HepG2 (cell line): ENCODE data around the gene STX1B. TPM values are rescaled to one million over a fixed set of nuclear protein-coding genes. Genes with fewer than 3 reads are reported as not detected.

ENCODE experiments used
- CENPX ChIP-seq: sonication (generic); formaldehyde crosslinking; IDR thresholded peaks from 2 replicates; pipeline ENCODE4 v1.9.0; 2021; ENCODE audit warnings: mild to moderate bottlenecking, missing genetic modification reagents, moderate library complexity
- FOXC1 ChIP-seq: sonication (generic); formaldehyde crosslinking; IDR thresholded peaks from 2 replicates; pipeline ENCODE4 v1.8.0; 2022; ENCODE audit warnings: mild to moderate bottlenecking, missing genetic modification reagents, borderline replicate concordance
- KAT8 ChIP-seq: IDR thresholded peaks from 2 replicates; pipeline ENCODE4 v1.6.1; 2016; ENCODE audit warnings: missing genetic modification reagents, missing compliant biosample characterization
- MAFG ChIP-seq: sonication (generic); formaldehyde crosslinking; IDR thresholded peaks from 2 replicates; pipeline ENCODE4 v1.5.1; 2020; ENCODE audit warnings: mild to moderate bottlenecking, missing genetic modification reagents
- MYPOP ChIP-seq: sonication (generic); formaldehyde crosslinking; IDR thresholded peaks from 2 replicates; pipeline ENCODE4 v1.8.1; 2023; ENCODE audit warnings: mild to moderate bottlenecking, moderate library complexity, missing genetic modification reagents
- NFE2L1 ChIP-seq: sonication (generic); formaldehyde crosslinking; IDR thresholded peaks from 2 replicates; pipeline ENCODE4 v1.4.0; 2020; ENCODE audit warnings: missing genetic modification reagents, mild to moderate bottlenecking, borderline replicate concordance
- POLR2A ChIP-seq, 2 experiments: IDR thresholded peaks; 2 replicates each; pipeline ENCODE4 v1.6.1; 2011; ENCODE audit warnings: low read depth in 2 of 2, low read length in 2 of 2, mild to moderate bottlenecking in 1 of 2, moderate library complexity in 1 of 2; ENCODE audit not compliant: insufficient read depth in 1 of 2
- SAP130 ChIP-seq: IDR thresholded peaks from 2 replicates; pipeline ENCODE4 v1.6.1; 2016; ENCODE audit warnings: low read depth
- SETDB1 ChIP-seq: sonication (generic); formaldehyde crosslinking; IDR thresholded peaks from 2 replicates; pipeline ENCODE4 v1.5.1; 2020; ENCODE audit warnings: missing genetic modification reagents, mild to moderate bottlenecking, borderline replicate concordance
- TIGD3 ChIP-seq: sonication (generic); formaldehyde crosslinking; IDR thresholded peaks from 2 replicates; pipeline ENCODE4 v1.5.1; 2020; ENCODE audit warnings: mild to moderate bottlenecking, missing genetic modification reagents, borderline replicate concordance
- U2AF2 ChIP-seq: fragments of 200-400 bp; formaldehyde crosslinking; IDR thresholded peaks from 2 replicates; pipeline ENCODE4 v1.6.1; 2017; ENCODE audit warnings: low read depth, mild to moderate bottlenecking, low read length
- XBP1 ChIP-seq: sonication (generic); formaldehyde crosslinking; IDR thresholded peaks from 2 replicates; pipeline ENCODE4 v1.5.0; 2020; ENCODE audit warnings: missing genetic modification reagents
- ZNF124 ChIP-seq: sonication (generic); formaldehyde crosslinking; IDR thresholded peaks from 2 replicates; pipeline ENCODE4 v1.4.0; 2020; ENCODE audit warnings: missing genetic modification reagents
- ZNF160 ChIP-seq: sonication (generic); formaldehyde crosslinking; IDR thresholded peaks from 2 replicates; pipeline ENCODE4 v1.8.0; 2022; ENCODE audit warnings: mild to moderate bottlenecking, inconsistent platforms, missing genetic modification reagents
- ZNF256 ChIP-seq: sonication (generic); formaldehyde crosslinking; conservative IDR thresholded peaks from 2 replicates; pipeline ENCODE4 v1.4.0; 2020; ENCODE audit warnings: missing genetic modification reagents
- ZNF33A ChIP-seq: sonication (generic); formaldehyde crosslinking; IDR thresholded peaks from 2 replicates; pipeline ENCODE4 v1.5.1; 2020; ENCODE audit warnings: missing genetic modification reagents, mild to moderate bottlenecking, moderate library complexity, borderline replicate concordance
- ZNF563 ChIP-seq: sonication (generic); formaldehyde crosslinking; IDR thresholded peaks from 2 replicates; pipeline ENCODE4 v1.8.0; 2022; ENCODE audit warnings: mild to moderate bottlenecking, moderate library complexity, missing genetic modification reagents
- ZNF766 ChIP-seq: sonication (generic); formaldehyde crosslinking; IDR thresholded peaks from 2 replicates; pipeline ENCODE4 v1.5.0; 2020; ENCODE audit warnings: missing genetic modification reagents, borderline replicate concordance
- ZNF83 ChIP-seq: sonication (generic); formaldehyde crosslinking; IDR thresholded peaks from 2 replicates; pipeline ENCODE4 v1.4.0; 2020; ENCODE audit warnings: missing genetic modification reagents, mild to moderate bottlenecking, borderline replicate concordance
- ZSCAN9 ChIP-seq: IDR thresholded peaks from 2 replicates; pipeline ENCODE4 v1.6.1; 2016; ENCODE audit warnings: borderline replicate concordance
- polyA plus RNA-seq, 8 experiments: library from polyadenylated mRNA; depleted of rRNA in 3 of 8; stranded (reverse) in 7 of 8; unstranded in 1 of 8; fragments of >200 nt; fragmentation: Illumina TruSeq in 4 of 8; extraction: Trizol in 4 of 8; gene quantifications; 2 replicates each; pipeline versions ENCODE4 v1.2.1 to v1.2.3, GENCODE V29; 2011 to 2016; ENCODE audit warnings: low read depth in 4 of 8, missing spikeins in 1 of 8, mixed read lengths in 1 of 8; ENCODE audit not compliant: insufficient read depth in 1 of 8
- total RNA-seq, 5 experiments: library from RNA; depleted of rRNA; stranded (reverse); fragments of >200 nt; fragmentation: Illumina TruSeq; extraction: Trizol; gene quantifications; 2 replicates each; pipeline ENCODE4 v1.2.3, GENCODE V29; 2016; ENCODE audit warnings: low read depth in 1 of 5
- TF ChIP-seq, protein P1 (sequence below): sonication (generic); formaldehyde crosslinking; IDR thresholded peaks from 2 replicates; pipeline ENCODE4 v1.5.0; 2020; ENCODE audit warnings: missing genetic modification reagents
- TF ChIP-seq, protein P2 (sequence below): sonication (generic); formaldehyde crosslinking; IDR thresholded peaks from 2 replicates; pipeline ENCODE4 v1.8.1; 2023; ENCODE audit warnings: mild to moderate bottlenecking, missing genetic modification reagents
- TF ChIP-seq, protein P3 (sequence below): sonication (generic); formaldehyde crosslinking; conservative IDR thresholded peaks from 2 replicates; pipeline ENCODE4 v1.4.0; 2020; ENCODE audit warnings: missing genetic modification reagents
- TF ChIP-seq, protein P4 (sequence below): sonication (generic); formaldehyde crosslinking; IDR thresholded peaks from 2 replicates; pipeline ENCODE4 v1.4.0; 2020; ENCODE audit warnings: missing genetic modification reagents

STX1B gene
- total and polyA plus RNA-seq, 2 of the 13 experiments (the other 11 are each of a cell fraction or from before 2014, with no cell fraction given), result 2.1 to 3.0 TPM

GRCh38 chr16:30954993-30955392, 55.4 kb downstream of the STX1B start (continued):
- TF ChIP-seq FOXC1 (CRISPR knock-in tag) (no peak; the same call in 1 of the 2 replicates), ZNF124 (CRISPR knock-in tag) (no peak), POLR2A (IDR thresholded peaks at IDR 0.05; ENCODE audit: insufficient read depth in 1 of 2, low read depth in 2 of 2, low read length in 2 of 2) (peak in 1 of 2 experiments; percentile 40; a peak in 1 of 4 replicates), U2AF2 (no peak), KAT8 (CRISPR knock-in tag) (no peak), ZNF256 (CRISPR knock-in tag) (no peak), SAP130 (peak; percentile 54; the same call in 1 of the 2 replicates), SETDB1 (CRISPR knock-in tag) (no peak), ZSCAN9 (CRISPR knock-in tag) (no peak), CENPX (no peak), TIGD3 (no peak), ZNF160 (CRISPR knock-in tag) (no peak), ZNF766 (no peak), XBP1 (CRISPR knock-in tag) (no peak), NFE2L1 (CRISPR knock-in tag) (no peak), ZNF83 (CRISPR knock-in tag) (no peak), MYPOP (no peak), ZNF33A (CRISPR knock-in tag) (no peak), MAFG (CRISPR knock-in tag) (no peak), ZNF563 (CRISPR knock-in tag) (no peak)
- TF ChIP-seq, protein P1, sequence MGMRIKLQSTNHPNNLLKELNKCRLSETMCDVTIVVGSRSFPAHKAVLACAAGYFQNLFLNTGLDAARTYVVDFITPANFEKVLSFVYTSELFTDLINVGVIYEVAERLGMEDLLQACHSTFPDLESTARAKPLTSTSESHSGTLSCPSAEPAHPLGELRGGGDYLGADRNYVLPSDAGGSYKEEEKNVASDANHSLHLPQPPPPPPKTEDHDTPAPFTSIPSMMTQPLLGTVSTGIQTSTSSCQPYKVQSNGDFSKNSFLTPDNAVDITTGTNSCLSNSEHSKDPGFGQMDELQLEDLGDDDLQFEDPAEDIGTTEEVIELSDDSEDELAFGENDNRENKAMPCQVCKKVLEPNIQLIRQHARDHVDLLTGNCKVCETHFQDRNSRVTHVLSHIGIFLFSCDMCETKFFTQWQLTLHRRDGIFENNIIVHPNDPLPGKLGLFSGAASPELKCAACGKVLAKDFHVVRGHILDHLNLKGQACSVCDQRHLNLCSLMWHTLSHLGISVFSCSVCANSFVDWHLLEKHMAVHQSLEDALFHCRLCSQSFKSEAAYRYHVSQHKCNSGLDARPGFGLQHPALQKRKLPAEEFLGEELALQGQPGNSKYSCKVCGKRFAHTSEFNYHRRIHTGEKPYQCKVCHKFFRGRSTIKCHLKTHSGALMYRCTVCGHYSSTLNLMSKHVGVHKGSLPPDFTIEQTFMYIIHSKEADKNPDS (CRISPR knock-in tag), result 0 out of 2 replicates have a peak, but pooled peaks have one; percentile 18
- TF ChIP-seq, protein P2, sequence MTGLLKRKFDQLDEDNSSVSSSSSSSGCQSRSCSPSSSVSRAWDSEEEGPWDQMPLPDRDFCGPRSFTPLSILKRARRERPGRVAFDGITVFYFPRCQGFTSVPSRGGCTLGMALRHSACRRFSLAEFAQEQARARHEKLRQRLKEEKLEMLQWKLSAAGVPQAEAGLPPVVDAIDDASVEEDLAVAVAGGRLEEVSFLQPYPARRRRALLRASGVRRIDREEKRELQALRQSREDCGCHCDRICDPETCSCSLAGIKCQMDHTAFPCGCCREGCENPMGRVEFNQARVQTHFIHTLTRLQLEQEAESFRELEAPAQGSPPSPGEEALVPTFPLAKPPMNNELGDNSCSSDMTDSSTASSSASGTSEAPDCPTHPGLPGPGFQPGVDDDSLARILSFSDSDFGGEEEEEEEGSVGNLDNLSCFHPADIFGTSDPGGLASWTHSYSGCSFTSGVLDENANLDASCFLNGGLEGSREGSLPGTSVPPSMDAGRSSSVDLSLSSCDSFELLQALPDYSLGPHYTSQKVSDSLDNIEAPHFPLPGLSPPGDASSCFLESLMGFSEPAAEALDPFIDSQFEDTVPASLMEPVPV, result no peak
- TF ChIP-seq, protein P3, sequence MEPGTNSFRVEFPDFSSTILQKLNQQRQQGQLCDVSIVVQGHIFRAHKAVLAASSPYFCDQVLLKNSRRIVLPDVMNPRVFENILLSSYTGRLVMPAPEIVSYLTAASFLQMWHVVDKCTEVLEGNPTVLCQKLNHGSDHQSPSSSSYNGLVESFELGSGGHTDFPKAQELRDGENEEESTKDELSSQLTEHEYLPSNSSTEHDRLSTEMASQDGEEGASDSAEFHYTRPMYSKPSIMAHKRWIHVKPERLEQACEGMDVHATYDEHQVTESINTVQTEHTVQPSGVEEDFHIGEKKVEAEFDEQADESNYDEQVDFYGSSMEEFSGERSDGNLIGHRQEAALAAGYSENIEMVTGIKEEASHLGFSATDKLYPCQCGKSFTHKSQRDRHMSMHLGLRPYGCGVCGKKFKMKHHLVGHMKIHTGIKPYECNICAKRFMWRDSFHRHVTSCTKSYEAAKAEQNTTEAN, result no peak
- TF ChIP-seq, protein P4, sequence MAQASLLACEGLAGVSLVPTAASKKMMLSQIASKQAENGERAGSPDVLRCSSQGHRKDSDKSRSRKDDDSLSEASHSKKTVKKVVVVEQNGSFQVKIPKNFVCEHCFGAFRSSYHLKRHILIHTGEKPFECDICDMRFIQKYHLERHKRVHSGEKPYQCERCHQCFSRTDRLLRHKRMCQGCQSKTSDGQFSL (CRISPR knock-in tag), result no peak
